Measurements from ENCODE around the gene RASAL2. TPM values are rescaled to one million over a fixed set of nuclear protein-coding genes. Genes with fewer than 3 reads are reported as not detected.

The RASAL2 gene
- total and polyA plus RNA-seq, 2 of the 4 experiments (the other 2 are of a cell fraction), result 13.1 to 20.6 TPM

DNA sequence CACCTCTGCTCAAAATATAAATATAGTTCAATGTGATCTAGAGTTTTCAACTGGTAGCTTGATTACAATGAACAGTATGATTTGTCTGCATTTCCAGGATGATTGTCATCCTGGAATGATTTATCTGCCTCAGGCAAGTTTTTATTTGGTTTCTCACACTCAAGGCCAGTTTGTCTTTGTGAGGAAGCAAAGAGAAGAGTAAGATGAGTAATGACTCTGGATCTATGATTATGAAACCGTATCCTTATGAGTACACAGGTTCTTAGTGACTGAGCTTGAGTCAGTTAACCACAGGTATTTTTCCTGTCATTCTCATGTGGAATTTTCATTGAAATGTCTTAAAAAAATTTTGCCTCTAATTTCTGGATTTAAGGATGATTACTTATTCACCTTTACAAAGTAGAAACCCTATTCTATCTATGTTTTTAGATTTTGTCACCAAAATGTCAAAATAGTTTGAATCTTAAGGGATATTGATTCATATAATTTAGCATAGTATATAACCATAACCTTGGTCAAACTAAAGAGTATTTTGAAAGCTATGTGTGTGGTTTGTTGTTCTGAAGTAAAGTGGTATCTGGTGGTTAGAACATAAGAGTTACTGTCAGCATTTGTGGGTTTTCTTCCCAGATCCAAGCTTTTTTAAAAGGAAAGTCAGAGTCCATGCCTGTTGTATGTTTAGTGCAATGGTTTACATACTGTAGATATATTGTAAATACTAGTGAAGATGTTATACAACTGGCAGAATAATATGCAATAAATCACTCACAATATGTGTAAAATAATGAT, 145.0 kb downstream of the RASAL2 start:
- H3K4me1 ChIP-seq (ENCODE audit: control insufficient read depth, insufficient read depth, low read length), result peaks cover 7% of the 10 kb centered on the region
- H4K20me1 ChIP-seq (ENCODE audit: insufficient read depth, low read length), result no peaks in the 10 kb centered on the region
- dilution Hi-C loops (cut with HindIII; ENCODE audit: low sequenced_read_pairs, unreplicated experiment), result no loop called here
- intact Hi-C loops (cut with micrococcal nuclease), result loop anchor here (5.0 kb wide), 1 partner anchor 147 kb away; the partner anchor contains the start of gene RASAL2
- peak overlapping the region; percentile 33; the same call in 1 of the 2 replicates for H3K27ac ChIP-seq (ENCODE audit: insufficient read depth, low read length)
- ChIA-PET CTCF (interaction anchor here (0.7 to 0.9 kb wide), 2 partner anchors 44 to 202 kb away, joined by 3 read pairs; no protein-coding TSS in a partner anchor), POLR2A (ENCODE audit: unreplicated experiment) (interaction anchor here (1.0 kb wide), 1 partner anchor 145 kb away, joined by 3 read pairs; no protein-coding TSS in a partner anchor)
- no peak overlapping the region for H3K14ac ChIP-seq (replicated peaks; ENCODE audit: low read depth, low read length)
- peak overlapping the region; percentile 17; the same call in 1 of the 2 replicates for H2BK120ac ChIP-seq (ENCODE audit: low read depth, low read length)
- BruUV-seq (replicated peaks), result no TSS peak
- no peak overlapping the region; the same call in 2 of the 3 replicates for H2BK15ac ChIP-seq (ENCODE audit: low read depth, low read length)
- H3K23ac ChIP-seq (ENCODE audit: low read depth, low read length), result no peak overlapping the region
- WGBS, 2 experiments (ENCODE audit: extremely low coverage in 2 of 2, insufficient read length in 1 of 2), result no CpG with 5 or more reads among the region's 1 CpG
- no peak overlapping the region for H3K4me3 ChIP-seq (ENCODE audit: insufficient read depth, low read depth, low read length)
- peak overlapping the region in 1 of 2 experiments; percentile 55; a peak in 1 of 4 replicates for H4K8ac ChIP-seq (ENCODE audit: low read depth in 2 of 2, low read length in 2 of 2)
- DNase-seq, result peak; percentile 98
- no peaks in the 10 kb centered on the region for H3K27me3 ChIP-seq (ENCODE audit: control insufficient read depth, insufficient read depth, low read length)
- H3K9ac ChIP-seq (ENCODE audit: low read depth, low read length), result no peak overlapping the region
- peak overlapping the region; percentile 61; the same call in 1 of the 2 replicates for H3K4me2 ChIP-seq (ENCODE audit: low read depth, low read length)
- no peaks in the 10 kb centered on the region for H3K9me3 ChIP-seq (ENCODE audit: control insufficient read depth, insufficient read depth, low read length)
- H2AK5ac ChIP-seq (ENCODE audit: low read depth, low read length), result no peak overlapping the region; the same call in 1 of the 2 replicates
- peak overlapping the region; percentile 89 for H2BK5ac ChIP-seq (ENCODE audit: low read depth, low read length, poor library complexity, severe bottlenecking)
- no peak overlapping the region for H3K4ac ChIP-seq (ENCODE audit: low read depth, low read length)
- H3K36me3 ChIP-seq (ENCODE audit: control insufficient read depth, insufficient read depth, low read length), result no peaks in the 10 kb centered on the region
- no peak overlapping the region for H3K18ac ChIP-seq (ENCODE audit: low read depth, low read length)
- H2BK20ac ChIP-seq (ENCODE audit: low read depth, low read length), result no peak overlapping the region; the same call in 1 of the 2 replicates
- H2AFZ ChIP-seq (replicated peaks; ENCODE audit: low read length, poor library complexity), result no peak overlapping the region
- H4K91ac ChIP-seq (ENCODE audit: insufficient read depth, low read depth, low read length), result no peak overlapping the region
- in situ Hi-C loops (cut with MboI; ENCODE audit: low sequenced_read_pairs), result no loop called here
- peak; percentile 75 for ATAC-seq (ENCODE audit: low read depth)
- peak; percentile 51; the same call in 1 of the 2 replicates for TF ChIP-seq MAFK (IDR thresholded peaks at IDR 0.05; ENCODE audit: low read depth, low read length)
- TF ChIP-seq FOS (IDR thresholded peaks at IDR 0.05; ENCODE audit: low read depth, low read length), result peak; percentile 92
- TF ChIP-seq RCOR1 (IDR thresholded peaks at IDR 0.05; ENCODE audit: insufficient replicate concordance, low read length), result peak; percentile 58
- no peak for TF ChIP-seq SMC3 (IDR thresholded peaks at IDR 0.05; ENCODE audit: low read depth, low read length)
- TF ChIP-seq CEBPB (IDR thresholded peaks at IDR 0.05; ENCODE audit: low read depth, low read length), result peak; percentile 94
- TF ChIP-seq RFX5 (IDR thresholded peaks at IDR 0.05; ENCODE audit: low read depth, low read length), result peak; percentile 14; the same call in 1 of the 2 replicates
- TF ChIP-seq NFE2L2 (IDR thresholded peaks at IDR 0.05; ENCODE audit: low read depth, low read length), result peak; percentile 33; the same call in 1 of the 2 replicates
- peak; percentile 15; the same call in 1 of the 2 replicates for TF ChIP-seq RAD21 (IDR thresholded peaks at IDR 0.05; ENCODE audit: low read length)
- TF ChIP-seq, protein P1, sequence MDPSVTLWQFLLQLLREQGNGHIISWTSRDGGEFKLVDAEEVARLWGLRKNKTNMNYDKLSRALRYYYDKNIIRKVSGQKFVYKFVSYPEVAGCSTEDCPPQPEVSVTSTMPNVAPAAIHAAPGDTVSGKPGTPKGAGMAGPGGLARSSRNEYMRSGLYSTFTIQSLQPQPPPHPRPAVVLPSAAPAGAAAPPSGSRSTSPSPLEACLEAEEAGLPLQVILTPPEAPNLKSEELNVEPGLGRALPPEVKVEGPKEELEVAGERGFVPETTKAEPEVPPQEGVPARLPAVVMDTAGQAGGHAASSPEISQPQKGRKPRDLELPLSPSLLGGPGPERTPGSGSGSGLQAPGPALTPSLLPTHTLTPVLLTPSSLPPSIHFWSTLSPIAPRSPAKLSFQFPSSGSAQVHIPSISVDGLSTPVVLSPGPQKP (IDR thresholded peaks at IDR 0.05; ENCODE audit: borderline replicate concordance, low read depth, low read length), result no peak
- TF ChIP-seq CHD1 (IDR thresholded peaks at IDR 0.05; ENCODE audit: low read depth, low read length), result no peak
- H4K5ac ChIP-seq (ENCODE audit: low read depth, low read length), result no peak overlapping the region
- no peak overlapping the region for H2AK9ac ChIP-seq (replicated peaks; ENCODE audit: low read depth, low read length, poor library complexity)
- peak overlapping the region; percentile 61; the same call in 1 of the 2 replicates for H3K56ac ChIP-seq (ENCODE audit: extremely low read depth, insufficient read depth, low read length)
- H3K9me1 ChIP-seq (ENCODE audit: insufficient read depth, low read length), result no peaks in the 10 kb centered on the region
- H3K79me1 ChIP-seq (ENCODE audit: low read depth in 1 of 2, low read length in 2 of 2), result peaks cover 13 to 35% of the 10 kb centered on the region in 2 experiments; a peak in 3 of 4 replicates
